ENCODE results near the gene GDF7. TPM values are rescaled to one million over a fixed set of nuclear protein-coding genes. Genes with fewer than 3 reads are reported as not detected.

GDF7 gene
- total RNA-seq, 1 donor from 2014 or later, result 0.52 TPM

GRCh38 chr2:20622296-20622686 is 44.7 kb upstream of the GDF7 start:
- Histone ChIP-seq H3K27me3 (ENCODE audit: control insufficient read depth in 3 of 3, insufficient read depth in 3 of 3, low read length in 3 of 3) (peaks cover 0 to 6% (median 0%) of the 10 kb centered on the region in 3 donors), H3K36me3 (ENCODE audit: control insufficient read depth in 3 of 3, insufficient read depth in 3 of 3, low read length in 3 of 3) (peaks cover 14 to 29% (median 29%) of the 10 kb centered on the region in 3 donors)

GRCh38 chr2:20622731-20623130 is 44.2 kb upstream of the GDF7 start:
- peaks cover 56 to 83% (median 82%) of the 10 kb centered on the region in 3 donors for H3K4me1 ChIP-seq (ENCODE audit: control insufficient read depth in 3 of 3, insufficient read depth in 3 of 3, low read length in 3 of 3)

More at GRCh38 chr2:20622296-20622686, 44.7 kb upstream of the GDF7 start:
- H3K27ac ChIP-seq (ENCODE audit: low read depth, low read length), result peak overlapping the region; percentile 20
- peak overlapping the region in 1 of 3 donors; percentile 6 for H3K4me3 ChIP-seq (ENCODE audit: low read length in 3 of 3)
- H3K4me1 ChIP-seq (ENCODE audit: control insufficient read depth in 3 of 3, insufficient read depth in 3 of 3, low read length in 3 of 3), result peaks cover 60 to 83% (median 82%) of the 10 kb centered on the region in 3 donors
- H3K9ac ChIP-seq (ENCODE audit: low read depth in 1 of 3, low read length in 3 of 3), result no peak overlapping the region
- H3K9me3 ChIP-seq (ENCODE audit: control insufficient read depth in 3 of 3, low read length in 3 of 3), result no peaks in the 10 kb centered on the region

GRCh38 chr2:20623241-20623640 is 43.7 kb upstream of the GDF7 start:
- Histone ChIP-seq H3K9ac (ENCODE audit: low read depth in 1 of 3, low read length in 3 of 3) (peak overlapping the region in 1 of 3 donors; percentile 8), H3K27ac (ENCODE audit: low read depth, low read length) (no peak overlapping the region), H3K4me1 (ENCODE audit: control insufficient read depth in 3 of 3, insufficient read depth in 3 of 3, low read length in 3 of 3) (peaks cover 51 to 78% (median 78%) of the 10 kb centered on the region in 3 donors), H3K9me3 (ENCODE audit: control insufficient read depth in 3 of 3, low read length in 3 of 3) (no peaks in the 10 kb centered on the region), H3K36me3 (ENCODE audit: control insufficient read depth in 3 of 3, insufficient read depth in 3 of 3, low read length in 3 of 3) (peaks cover 14 to 29% (median 29%) of the 10 kb centered on the region in 3 donors), H3K27me3 (ENCODE audit: control insufficient read depth in 3 of 3, insufficient read depth in 3 of 3, low read length in 3 of 3) (peaks cover 0 to 6% (median 0%) of the 10 kb centered on the region in 3 donors), H3K4me3 (ENCODE audit: low read length in 3 of 3) (no peak overlapping the region)

More at GRCh38 chr2:20622731-20623130, 44.2 kb upstream of the GDF7 start:
- no peaks in the 10 kb centered on the region for H3K9me3 ChIP-seq (ENCODE audit: control insufficient read depth in 3 of 3, low read length in 3 of 3)
- H3K4me3 ChIP-seq (ENCODE audit: low read length in 3 of 3), result peak overlapping the region in 1 of 3 donors; percentile 6
- H3K36me3 ChIP-seq (ENCODE audit: control insufficient read depth in 3 of 3, insufficient read depth in 3 of 3, low read length in 3 of 3), result peaks cover 14 to 29% (median 29%) of the 10 kb centered on the region in 3 donors
- H3K27ac ChIP-seq (ENCODE audit: low read depth, low read length), result peak overlapping the region; percentile 20
- peaks cover 0 to 6% (median 0%) of the 10 kb centered on the region in 3 donors for H3K27me3 ChIP-seq (ENCODE audit: control insufficient read depth in 3 of 3, insufficient read depth in 3 of 3, low read length in 3 of 3)
- H3K9ac ChIP-seq (ENCODE audit: low read depth in 1 of 3, low read length in 3 of 3), result peak overlapping the region in 1 of 3 donors; percentile 8

GRCh38 chr2:20623741-20624155 is 43.2 kb upstream of the GDF7 start:
- H3K4me1 ChIP-seq (ENCODE audit: control insufficient read depth in 3 of 3, insufficient read depth in 3 of 3, low read length in 3 of 3), result peaks cover 45 to 73% (median 73%) of the 10 kb centered on the region in 3 donors

GRCh38 chr2:20624156-20624883 is 42.6 kb upstream of the GDF7 start:
- Histone ChIP-seq H3K27me3 (ENCODE audit: control insufficient read depth in 3 of 3, insufficient read depth in 3 of 3, low read length in 3 of 3) (peaks cover 0 to 6% (median 0%) of the 10 kb centered on the region in 3 donors), H3K27ac (ENCODE audit: low read depth, low read length) (no peak overlapping the region), H3K9me3 (ENCODE audit: control insufficient read depth in 3 of 3, low read length in 3 of 3) (no peaks in the 10 kb centered on the region), H3K9ac (ENCODE audit: low read depth in 1 of 3, low read length in 3 of 3) (peak overlapping the region in 1 of 3 donors; percentile 25), H3K4me3 (ENCODE audit: low read length in 3 of 3) (no peak overlapping the region), H3K4me1 (ENCODE audit: control insufficient read depth in 3 of 3, insufficient read depth in 3 of 3, low read length in 3 of 3) (peaks cover 40 to 67% (median 67%) of the 10 kb centered on the region in 3 donors), H3K36me3 (ENCODE audit: control insufficient read depth in 3 of 3, insufficient read depth in 3 of 3, low read length in 3 of 3) (peaks cover 15 to 34% (median 29%) of the 10 kb centered on the region in 3 donors)

More at GRCh38 chr2:20623741-20624155, 43.2 kb upstream of the GDF7 start:
- peak overlapping the region in 1 of 3 donors; percentile 25 for H3K9ac ChIP-seq (ENCODE audit: low read depth in 1 of 3, low read length in 3 of 3)
- no peak overlapping the region for H3K27ac ChIP-seq (ENCODE audit: low read depth, low read length)
- H3K4me3 ChIP-seq (ENCODE audit: low read length in 3 of 3), result no peak overlapping the region
- peaks cover 0 to 6% (median 0%) of the 10 kb centered on the region in 3 donors for H3K27me3 ChIP-seq (ENCODE audit: control insufficient read depth in 3 of 3, insufficient read depth in 3 of 3, low read length in 3 of 3)
- H3K36me3 ChIP-seq (ENCODE audit: control insufficient read depth in 3 of 3, insufficient read depth in 3 of 3, low read length in 3 of 3), result peaks cover 14 to 32% (median 29%) of the 10 kb centered on the region in 3 donors
- no peaks in the 10 kb centered on the region for H3K9me3 ChIP-seq (ENCODE audit: control insufficient read depth in 3 of 3, low read length in 3 of 3)

GRCh38 chr2:20624884-20625485 is 42.0 kb upstream of the GDF7 start:
- H3K9ac ChIP-seq (ENCODE audit: low read depth in 1 of 3, low read length in 3 of 3), result peak overlapping the region in 2 of 3 donors; percentile 21 to 62
- H3K4me3 ChIP-seq (ENCODE audit: low read length in 3 of 3), result no peak overlapping the region
- peaks cover 0 to 6% (median 0%) of the 10 kb centered on the region in 3 donors for H3K27me3 ChIP-seq (ENCODE audit: control insufficient read depth in 3 of 3, insufficient read depth in 3 of 3, low read length in 3 of 3)
- no peaks in the 10 kb centered on the region for H3K9me3 ChIP-seq (ENCODE audit: control insufficient read depth in 3 of 3, low read length in 3 of 3)
- H3K4me1 ChIP-seq (ENCODE audit: control insufficient read depth in 3 of 3, insufficient read depth in 3 of 3, low read length in 3 of 3), result peaks cover 39 to 61% (median 60%) of the 10 kb centered on the region in 3 donors
- peaks cover 21 to 36% (median 31%) of the 10 kb centered on the region in 3 donors for H3K36me3 ChIP-seq (ENCODE audit: control insufficient read depth in 3 of 3, insufficient read depth in 3 of 3, low read length in 3 of 3)
- peak overlapping the region; percentile 55 for H3K27ac ChIP-seq (ENCODE audit: low read depth, low read length)

- H3K4me1 ChIP-seq (ENCODE audit: control insufficient read depth in 3 of 3, insufficient read depth in 3 of 3, low read length in 3 of 3), result peaks cover 39 to 55% (median 53%) of the 10 kb centered on the region in 3 donors
- H3K27me3 ChIP-seq (ENCODE audit: control insufficient read depth in 3 of 3, insufficient read depth in 3 of 3, low read length in 3 of 3), result peaks cover 0 to 6% (median 0%) of the 10 kb centered on the region in 3 donors
- H3K4me3 ChIP-seq (ENCODE audit: low read length in 3 of 3), result no peak overlapping the region
Measured at GRCh38 chr2:20625491-20626391, 41.2 kb upstream of the GDF7 start.

GRCh38 chr2:20626392-20626697 is 40.6 kb upstream of the GDF7 start:
- Histone ChIP-seq H3K9ac (ENCODE audit: low read depth in 1 of 3, low read length in 3 of 3) (no peak overlapping the region), H3K27ac (ENCODE audit: low read depth, low read length) (peak overlapping the region; percentile 55), H3K4me3 (ENCODE audit: low read length in 3 of 3) (peak overlapping the region in 1 of 3 donors; percentile 1), H3K4me1 (ENCODE audit: control insufficient read depth in 3 of 3, insufficient read depth in 3 of 3, low read length in 3 of 3) (peaks cover 39 to 55% (median 53%) of the 10 kb centered on the region in 3 donors), H3K27me3 (ENCODE audit: control insufficient read depth in 3 of 3, insufficient read depth in 3 of 3, low read length in 3 of 3) (peaks cover 0 to 6% (median 0%) of the 10 kb centered on the region in 3 donors), H3K9me3 (ENCODE audit: control insufficient read depth in 3 of 3, low read length in 3 of 3) (no peaks in the 10 kb centered on the region), H3K36me3 (ENCODE audit: control insufficient read depth in 3 of 3, insufficient read depth in 3 of 3, low read length in 3 of 3) (peaks cover 12 to 27% (median 21%) of the 10 kb centered on the region in 3 donors)

More at GRCh38 chr2:20625491-20626391, 41.2 kb upstream of the GDF7 start:
- H3K9me3 ChIP-seq (ENCODE audit: control insufficient read depth in 3 of 3, low read length in 3 of 3), result no peaks in the 10 kb centered on the region
- peak overlapping the region; percentile 55 for H3K27ac ChIP-seq (ENCODE audit: low read depth, low read length)
- H3K36me3 ChIP-seq (ENCODE audit: control insufficient read depth in 3 of 3, insufficient read depth in 3 of 3, low read length in 3 of 3), result peaks cover 16 to 33% (median 27%) of the 10 kb centered on the region in 3 donors
- peak overlapping the region in 2 of 3 donors; percentile 21 to 62 for H3K9ac ChIP-seq (ENCODE audit: low read depth in 1 of 3, low read length in 3 of 3)
